Right ventricle myocardium inferior (tissue), 1 donor: Measurements from ENCODE around the gene ITPR1. TPM values are rescaled to one million over a fixed set of nuclear protein-coding genes. Genes with fewer than 3 reads are reported as not detected.

Source experiments
- ATAC-seq: fragments of 200-7000 bp; cut with Tn5 transposase; one replicate; pipeline ENCODE4 v1.9.1; 2020; ENCODE audit warnings: mild to moderate bottlenecking, moderate library complexity
- DNase-seq: peaks from one replicate; pipeline ENCODE4 v3.0.0; 2021; ENCODE audit errors: missing footprints
- intact Hi-C: fragments of 100-400 bp; cut with DNase I; formaldehyde crosslinking; loops from one replicate; pipeline ENCODE4 v1.11.0; 2022
- total RNA-seq: library from RNA; stranded (reverse); fragmentation: NEBNext Ultra II Directional; extraction: Animal tissue kit (Norgen Biotek cat#: 25700); gene quantifications from one replicate; pipeline ENCODE4 v1.2.1, GENCODE V29; 2021
- donor health status: DM: no; HTN: yes; CAD: no; lungs with severe emphysema.

ITPR1 gene
- total RNA-seq, 1 donor from 2014 or later, result 22.4 TPM

- peak; percentile 89 for ATAC-seq
- intact Hi-C loops, result loop anchor here (1.0 to 5.0 kb wide), 3 partner anchors 54 to 152 kb away; no protein-coding TSS in a partner anchor
- DNase-seq, result peak; percentile 84
Observed at GRCh38 chr3:4826237-4827100, 333.3 kb downstream of the ITPR1 start.

GRCh38 chr3:4827767-4828166 is 334.6 kb downstream of the ITPR1 start:
- intact Hi-C loops, result loop anchor here (5.0 kb wide), 2 partner anchors 55 to 95 kb away; no protein-coding TSS in a partner anchor
- no peak for ATAC-seq
- no peak for DNase-seq

- DNase-seq (peak; percentile 82), ATAC-seq (peak; percentile 43)
- intact Hi-C loops, result loop anchor here (5.0 kb wide), 2 partner anchors 56 to 96 kb away; no protein-coding TSS in a partner anchor
Observed at GRCh38 chr3:4828279-4829030, 335.3 kb downstream of the ITPR1 start.

GRCh38 chr3:4829031-4829394 is 335.9 kb downstream of the ITPR1 start:
- intact Hi-C loops, result loop anchor here (5.0 kb wide), 2 partner anchors 57 to 97 kb away; no protein-coding TSS in a partner anchor
- ATAC-seq, result no peak
- DNase-seq, result no peak

GRCh38 chr3:4830586-4830914 is 337.4 kb downstream of the ITPR1 start:
- intact Hi-C loops, result no loop called here
- ATAC-seq, result no peak
- DNase-seq, result no peak

GRCh38 chr3:4831580-4831950 is 338.4 kb downstream of the ITPR1 start:
- intact Hi-C loops, result no loop called here
- no peak for ATAC-seq
- DNase-seq, result no peak

- intact Hi-C loops, result no loop called here
- no peak for DNase-seq
- no peak for ATAC-seq
Observed at GRCh38 chr3:4833471-4833870, 340.3 kb downstream of the ITPR1 start.

GRCh38 chr3:4834403-4834866 is 341.3 kb downstream of the ITPR1 start:
- no peak for DNase-seq
- no peak for ATAC-seq
- intact Hi-C loops, result no loop called here

- ATAC-seq (no peak), DNase-seq (no peak)
- intact Hi-C loops, result no loop called here
Observed at GRCh38 chr3:4835616-4836043, 342.5 kb downstream of the ITPR1 start.

GRCh38 chr3:4836516-4836915 is 343.4 kb downstream of the ITPR1 start:
- ATAC-seq (no peak), DNase-seq (no peak)
- intact Hi-C loops, result no loop called here

- intact Hi-C loops, result no loop called here
- DNase-seq (no peak), ATAC-seq (no peak)
Observed at GRCh38 chr3:4837374-4837930, 344.3 kb downstream of the ITPR1 start.

GRCh38 chr3:4838621-4839022 is 345.5 kb downstream of the ITPR1 start:
- intact Hi-C loops, result no loop called here
- DNase-seq (no peak), ATAC-seq (no peak)

- ATAC-seq (no peak), DNase-seq (no peak)
- intact Hi-C loops, result no loop called here
Observed at GRCh38 chr3:4839278-4839677, 346.1 kb downstream of the ITPR1 start.

- intact Hi-C loops, result no loop called here
- ATAC-seq (no peak), DNase-seq (no peak)
Observed at GRCh38 chr3:4841225-4841624, 348.1 kb downstream of the ITPR1 start.

- DNase-seq (no peak), ATAC-seq (no peak)
- intact Hi-C loops, result no loop called here
Observed at GRCh38 chr3:4841776-4842440, 348.8 kb downstream of the ITPR1 start.

GRCh38 chr3:4843619-4844018 is 350.5 kb downstream of the ITPR1 start:
- DNase-seq (no peak), ATAC-seq (no peak)
- intact Hi-C loops, result no loop called here

GRCh38 chr3:4845882-4846281 is 352.7 kb downstream of the ITPR1 start:
- no peak for ATAC-seq
- intact Hi-C loops, result no loop called here
- no peak for DNase-seq

- ATAC-seq (no peak), DNase-seq (no peak)
- intact Hi-C loops, result no loop called here
Observed at GRCh38 chr3:4846543-4846942, 353.4 kb downstream of the ITPR1 start.

- ATAC-seq (no peak), DNase-seq (no peak)
- intact Hi-C loops, result no loop called here
Observed at GRCh38 chr3:4848176-4848825, 355.2 kb downstream of the ITPR1 start.
